HepG2 (cell line): ENCODE results near the gene FAIM2. TPM values are rescaled to one million over a fixed set of nuclear protein-coding genes. Genes with fewer than 3 reads are reported as not detected.

Source experiments
- ATAC-seq: fragments of 200-7000 bp; cut with Tn5 transposase; 3 replicates; pipeline ENCODE4 v1.9.1; 2020; ENCODE audit warnings: mild to moderate bottlenecking, moderate library complexity
- BruUV-seq: library from RNA; stranded (reverse); fragments of 400-500 nt; replicated peaks from 2 replicates; lab custom pipeline; 2021; lab: Mats Ljungman, UMichigan
- CTCF ChIA-PET: fragments of 300-600 bp; formaldehyde crosslinking; extraction: SDS; loops from one replicate; lab custom pipeline; 2021; ENCODE audit warnings: low total read pairs, inconsistent platforms, low intra/inter-chr PET ratio; lab: Yijun Ruan, JAX
- POLR2A ChIA-PET: fragments of 350-600 bp; sonication (Branson Sonifier 250); formaldehyde crosslinking; loops from one replicate; lab custom pipeline; 2020; ENCODE audit warnings: antibody characterized with exemption, inconsistent platforms; lab: Yijun Ruan, JAX
- DNase-seq: peaks from one replicate; pipeline ENCODE4 v3.0.0-alpha.2; 2015; ENCODE audit warnings: low spot score
- FAIRE-seq: peaks from 3 replicates; lab custom pipeline; 2011; peaks lifted over from hg19 to GRCh38; lab: Jason Lieb, UNC
- H2AFZ ChIP-seq: one replicate; pipeline ENCODE4 v1.6.1; 2011; ENCODE audit warnings: low read length, inconsistent platforms
- H3K27ac ChIP-seq: fragments of 300-600 bp; 3 replicates; pipeline ENCODE4 v1.8.0; 2011; ENCODE audit warnings: mixed run types, mild to moderate bottlenecking, mixed read lengths, low read length, inconsistent platforms; ENCODE audit not compliant: insufficient read depth; ENCODE audit errors: extremely low read length
- H3K27me3 ChIP-seq, 2 experiments: fragments of 200-600 bp in 1 of 2; 2 replicates in 1 of 2; 3 replicates in 1 of 2; pipeline versions ENCODE4 v1.6.0 to v1.8.0; 2011; ENCODE audit warnings: low read length in 2 of 2, mild to moderate bottlenecking in 2 of 2, moderate library complexity in 2 of 2, inconsistent platforms in 1 of 2; ENCODE audit not compliant: insufficient read depth in 2 of 2, control insufficient read depth in 1 of 2
- H3K36me3 ChIP-seq, 2 experiments: fragments of 200-600 bp in 1 of 2; replicated peaks in 1 of 2; 2 replicates in 1 of 2; 3 replicates in 1 of 2; pipeline versions ENCODE4 v1.5.1 to v1.8.0; 2011; ENCODE audit warnings: low read length in 2 of 2, inconsistent platforms in 1 of 2; ENCODE audit not compliant: insufficient read depth in 2 of 2, control insufficient read depth in 1 of 2
- H3K4me1 ChIP-seq: 2 replicates; pipeline ENCODE4 v1.5.1; 2012; ENCODE audit warnings: low read length, inconsistent platforms; ENCODE audit not compliant: insufficient read depth
- H3K4me2 ChIP-seq: 2 replicates; pipeline ENCODE4 v1.6.0; 2011; ENCODE audit warnings: low read depth, low read length, inconsistent platforms
- H3K4me3 ChIP-seq, 3 experiments: fragments of 200-600 bp in 1 of 3; sonication (generic), shearing (Covaris generic) in 1 of 3; replicated peaks in 1 of 3; 2 replicates each; pipeline ENCODE4 v1.5.1; 2011 to 2016; ENCODE audit warnings: low read length in 3 of 3, inconsistent platforms in 2 of 3, low read depth in 2 of 3, mild to moderate bottlenecking in 2 of 3, control low read depth in 1 of 3, mixed read lengths in 1 of 3; ENCODE audit not compliant: insufficient read depth in 1 of 3
- H3K79me2 ChIP-seq: one replicate; pipeline ENCODE4 v1.6.1; 2011; ENCODE audit warnings: low read length, inconsistent platforms; ENCODE audit not compliant: insufficient read depth
- H3K9ac ChIP-seq: 2 replicates; pipeline ENCODE4 v1.6.0; 2011; ENCODE audit warnings: mild to moderate bottlenecking, low read depth, low read length, inconsistent platforms; ENCODE audit not compliant: insufficient read depth
- H3K9me3 ChIP-seq: 2 replicates; pipeline ENCODE4 v1.5.1; 2012; ENCODE audit warnings: mild to moderate bottlenecking, low read length
- H4K20me1 ChIP-seq: 2 replicates; pipeline ENCODE4 v1.6.0; 2011; ENCODE audit warnings: inconsistent platforms, mild to moderate bottlenecking, low read length, moderate library complexity; ENCODE audit not compliant: insufficient read depth
- ARNTL ChIP-seq: sonication (generic); formaldehyde crosslinking; IDR thresholded peaks from 2 replicates; pipeline ENCODE4 v1.4.0; 2020; ENCODE audit warnings: mild to moderate bottlenecking, missing genetic modification reagents
- FOXJ3 ChIP-seq: sonication (generic); formaldehyde crosslinking; IDR thresholded peaks from 2 replicates; pipeline ENCODE4 v1.4.0; 2020; ENCODE audit warnings: missing genetic modification reagents, mild to moderate bottlenecking, borderline replicate concordance
- GABPB1 ChIP-seq: IDR thresholded peaks from 2 replicates; pipeline ENCODE4 v1.6.1; 2016; ENCODE audit warnings: mild to moderate bottlenecking, missing genetic modification reagents, moderate library complexity, missing compliant biosample characterization
- GATA4 ChIP-seq: sonication (generic); IDR thresholded peaks from 2 replicates; pipeline ENCODE4 v1.6.1; 2016; ENCODE audit warnings: antibody characterized with exemption, low read depth, borderline replicate concordance
- HOXD1 ChIP-seq: sonication (generic); formaldehyde crosslinking; IDR thresholded peaks from 2 replicates; pipeline ENCODE4 v1.5.0; 2020; ENCODE audit warnings: missing genetic modification reagents
- KLF11 ChIP-seq: IDR thresholded peaks from 2 replicates; pipeline ENCODE4 v1.6.1; 2016; ENCODE audit warnings: missing compliant biosample characterization
- NFRKB ChIP-seq: fragments of 450-650 bp; IDR thresholded peaks from 2 replicates; pipeline ENCODE4 v1.6.1; 2017
- PRMT3 ChIP-seq: sonication (generic); formaldehyde crosslinking; IDR thresholded peaks from 2 replicates; pipeline ENCODE4 v1.8.1; 2022; ENCODE audit warnings: low read depth, mild to moderate bottlenecking, moderate library complexity, missing genetic modification reagents, borderline replicate concordance
- ZBTB33 ChIP-seq: sonication (generic); formaldehyde crosslinking; IDR thresholded peaks from 2 replicates; pipeline ENCODE4 v1.4.0; 2020; ENCODE audit warnings: missing genetic modification reagents
- ZNF12 ChIP-seq: sonication (generic); formaldehyde crosslinking; IDR thresholded peaks from 2 replicates; pipeline ENCODE4 v1.5.0; 2020; ENCODE audit warnings: missing genetic modification reagents
- ZNF253 ChIP-seq: sonication (generic); formaldehyde crosslinking; IDR thresholded peaks from 2 replicates; pipeline ENCODE4 v1.8.0; 2022; ENCODE audit warnings: mild to moderate bottlenecking, missing genetic modification reagents, borderline replicate concordance
- ZNF407 ChIP-seq: sonication (generic); formaldehyde crosslinking; IDR thresholded peaks from one replicate; pipeline ENCODE4 v1.5.1; 2020; ENCODE audit warnings: mild to moderate bottlenecking, missing genetic modification reagents; ENCODE audit errors: not compliant biosample characterization
- WGBS: methylation state at CpG from one replicate; pipeline ENCODE4 v1.1.6; 2017; ENCODE audit warnings: low lambda C conversion rate; 5-methylcytosine and 5-hydroxymethylcytosine counted together
- in situ Hi-C: cut with HindIII; loops from 2 replicates; pipeline ENCODE4 v1.10.0; 2017; ENCODE audit warnings: low pct_unique_long_range_greater_than_20kb; ENCODE audit not compliant: extremely low pct_ligation_motif_present
- intact Hi-C: fragments of 100-400 bp; cut with micrococcal nuclease; formaldehyde crosslinking; loops from one replicate; pipeline ENCODE4 v1.10.0; 2022; ENCODE audit not compliant: unreplicated experiment
- polyA plus RNA-seq, 8 experiments: library from polyadenylated mRNA; depleted of rRNA in 3 of 8; stranded (reverse) in 7 of 8; unstranded in 1 of 8; fragments of >200 nt; fragmentation: Illumina TruSeq in 4 of 8; extraction: Trizol in 4 of 8; gene quantifications; 2 replicates each; pipeline versions ENCODE4 v1.2.1 to v1.2.3, GENCODE V29; 2011 to 2016; ENCODE audit warnings: low read depth in 4 of 8, missing spikeins in 1 of 8, mixed read lengths in 1 of 8; ENCODE audit not compliant: insufficient read depth in 1 of 8
- total RNA-seq, 5 experiments: library from RNA; depleted of rRNA; stranded (reverse); fragments of >200 nt; fragmentation: Illumina TruSeq; extraction: Trizol; gene quantifications; 2 replicates each; pipeline ENCODE4 v1.2.3, GENCODE V29; 2016; ENCODE audit warnings: low read depth in 1 of 5

The FAIM2 gene
- total and polyA plus RNA-seq, 2 of the 13 experiments (the other 11 are each of a cell fraction or from before 2014, with no cell fraction given) = not detected

- TF ChIP-seq FOXJ3 (CRISPR knock-in tag) = no peak
These were observed 46.2 kb upstream of the FAIM2 start (continued) for GRCh38 chr12:49949866-49950265.

- H3K27ac ChIP-seq = no peak overlapping the region
- peaks cover 7 to 27% of the 10 kb centered on the region in 2 experiments; a peak in 3 of 5 replicates for H3K27me3 ChIP-seq
- FAIRE-seq (no peak), ATAC-seq (no peak), DNase-seq (no peak)
- no peaks in the 10 kb centered on the region for H3K9me3 ChIP-seq
- in situ Hi-C loops (no loop called here), intact Hi-C loops (loop anchor here (10.0 kb wide), 1 partner anchor 84 kb away; no protein-coding TSS in a partner anchor)
- whole genome bisulfite sequencing = 58% methylated on average over 8 of the region's 13 CpGs
- no peaks in the 10 kb centered on the region for H3K79me2 ChIP-seq
- no TSS peak for BruUV-seq
- no peaks in the 10 kb centered on the region for H3K36me3 ChIP-seq
- H3K4me2 ChIP-seq = no peak overlapping the region
- no peak overlapping the region for H3K4me3 ChIP-seq
- H3K9ac ChIP-seq = no peak overlapping the region
- no peak overlapping the region for H2AFZ ChIP-seq
- POLR2A ChIA-PET = no interaction called here
- CTCF ChIA-PET = no interaction called here
- peaks cover 18% of the 10 kb centered on the region for H3K4me1 ChIP-seq
- H4K20me1 ChIP-seq = no peaks in the 10 kb centered on the region
- no peak for TF ChIP-seq NFRKB
- no peak for TF ChIP-seq GATA4
- TF ChIP-seq ARNTL (CRISPR knock-in tag) = no peak
- no peak for TF ChIP-seq GABPB1
- no peak for TF ChIP-seq KLF11
- no peak for TF ChIP-seq ZBTB33 (CRISPR knock-in tag)
- TF ChIP-seq PRMT3 (CRISPR knock-in tag) = no peak
- no peak for TF ChIP-seq ZNF407
- TF ChIP-seq ZNF253 (CRISPR knock-in tag) = no peak
- TF ChIP-seq HOXD1 (CRISPR knock-in tag) = no peak
- no peak for TF ChIP-seq ZNF12 (CRISPR knock-in tag)
These were observed 45.5 kb upstream of the FAIM2 start for GRCh38 chr12:49948866-49949845.
